Left lung (tissue), 10 donors: ENCODE measurements around the gene ASTN1. TPM values are rescaled to one million over a fixed set of nuclear protein-coding genes. Genes with fewer than 3 reads are reported as not detected.

Experiments
- ATAC-seq: fragments of 200-7000 bp; cut with Tn5 transposase; one replicate; pipeline ENCODE4 v1.9.1; 2020; ENCODE audit warnings: moderate library complexity
- DNase-seq, 4 donors: peaks; one replicate each; pipeline ENCODE4 v3.0.0-alpha.2; 2013 to 2020
- H3K27ac ChIP-seq, 2 donors: fragments of 200-600 bp; sonication (generic) in 1 of 2; one replicate each; pipeline versions ENCODE4 v1.5.0 to v1.8.0; 2020 to 2021
- H3K27me3 ChIP-seq, 2 donors: fragments of 200-600 bp; sonication (generic) in 1 of 2; one replicate each; pipeline versions ENCODE4 v1.5.0 to v1.8.0; 2020 to 2021
- H3K36me3 ChIP-seq, 2 donors: fragments of 200-600 bp; sonication (generic) in 1 of 2; one replicate each; pipeline versions ENCODE4 v1.5.0 to v1.8.0; 2020 to 2021
- H3K4me1 ChIP-seq, 2 donors: fragments of 200-600 bp; one replicate each; pipeline ENCODE4 v1.8.0; 2021
- H3K4me3 ChIP-seq, 2 donors: fragments of 200-600 bp; sonication (generic) in 1 of 2; one replicate each; pipeline versions ENCODE4 v1.5.0 to v1.8.0; 2020 to 2021; ENCODE audit warnings: mild to moderate bottlenecking in 1 of 2
- H3K9me3 ChIP-seq, 2 donors: fragments of 200-600 bp; sonication (generic) in 1 of 2; one replicate each; pipeline versions ENCODE4 v1.5.0 to v1.8.0; 2020 to 2021
- CTCF ChIP-seq, 2 donors: fragments of 200-600 bp; sonication (generic) in 1 of 2; IDR thresholded peaks; one replicate each; pipeline versions ENCODE4 v1.5.0 to v1.8.0; 2021; ENCODE audit warnings: antibody characterized with exemption in 2 of 2
- intact Hi-C, 2 donors: fragments of 100-400 bp; cut with DNase I; formaldehyde crosslinking; loops; one replicate each; pipeline versions ENCODE4 v1.11.2 to v1.14.2; 2022
- polyA plus RNA-seq, 6 donors: library from polyadenylated mRNA; unstranded; fragments of 120-200 nt; gene quantifications; one replicate each; pipeline ENCODE4 v1.2.1, GENCODE V29; 2013; ENCODE audit not compliant: insufficient read length in 6 of 6
- total RNA-seq, 2 donors: library from RNA; stranded (reverse); fragmentation: NEBNext Ultra II Directional; extraction: Animal tissue kit (Norgen Biotek cat#: 25700); gene quantifications; one replicate each; pipeline ENCODE4 v1.2.1, GENCODE V29; 2021
- donor health status: DM: no; HTN: yes; CAD: no.
- donor health status: DM: no; HTN: no; CAD: no.

ASTN1 gene
- total and polyA plus RNA-seq, 8 donors = 0.10 to 3.1 (median 2.2) TPM

GRCh38 chr1:177065430-177065829 lies 99.1 kb downstream of the ASTN1 start:
- Histone ChIP-seq H3K9me3 (peaks cover 0 to 2% of the 10 kb centered on the region in 2 donors), H3K27me3 (no peaks in the 10 kb centered on the region), H3K4me1 (no peaks in the 10 kb centered on the region), H3K4me3 (no peak overlapping the region), H3K27ac (no peak overlapping the region), H3K36me3 (no peaks in the 10 kb centered on the region)
- no peak for TF ChIP-seq CTCF (IDR thresholded peaks at IDR 0.05)
- ATAC-seq (no peak), DNase-seq (no peak)
- intact Hi-C loops = loop anchor here in 1 of 2 donors (10.0 kb wide), 1 partner anchor 69 kb away; no protein-coding TSS in a partner anchor

- intact Hi-C loops = loop anchor here in 1 of 2 donors (10.0 kb wide), 1 partner anchor 71 kb away; no protein-coding TSS in a partner anchor
- H3K9me3 ChIP-seq = peaks cover 0 to 2% of the 10 kb centered on the region in 2 donors
- no peaks in the 10 kb centered on the region for H3K4me1 ChIP-seq
- no peaks in the 10 kb centered on the region for H3K36me3 ChIP-seq
- no peaks in the 10 kb centered on the region for H3K27me3 ChIP-seq
- no peak overlapping the region for H3K27ac ChIP-seq
- ATAC-seq (no peak), DNase-seq (no peak)
- no peak for TF ChIP-seq CTCF (IDR thresholded peaks at IDR 0.05)
- no peak overlapping the region for H3K4me3 ChIP-seq
Observed at GRCh38 chr1:177063648-177064047, 100.9 kb downstream of the ASTN1 start.

GRCh38 chr1:177054542-177054941 lies 110.0 kb downstream of the ASTN1 start:
- Histone ChIP-seq H3K27ac (no peak overlapping the region), H3K36me3 (no peaks in the 10 kb centered on the region), H3K4me3 (no peak overlapping the region), H3K27me3 (no peaks in the 10 kb centered on the region), H3K9me3 (no peaks in the 10 kb centered on the region), H3K4me1 (no peaks in the 10 kb centered on the region)
- DNase-seq = no peak
- no peak for ATAC-seq
- no peak for TF ChIP-seq CTCF (IDR thresholded peaks at IDR 0.05)
- intact Hi-C loops = no loop called here

- Histone ChIP-seq H3K4me3 (no peak overlapping the region), H3K9me3 (no peaks in the 10 kb centered on the region), H3K4me1 (no peaks in the 10 kb centered on the region), H3K36me3 (no peaks in the 10 kb centered on the region), H3K27ac (no peak overlapping the region), H3K27me3 (no peaks in the 10 kb centered on the region)
- ATAC-seq (no peak), DNase-seq (no peak)
- TF ChIP-seq CTCF (IDR thresholded peaks at IDR 0.05) = no peak
- intact Hi-C loops = no loop called here
Observed at GRCh38 chr1:177053648-177054047, 110.9 kb downstream of the ASTN1 start.

GRCh38 chr1:177048314-177049069 lies 116.0 kb downstream of the ASTN1 start:
- Histone ChIP-seq H3K9me3 (no peaks in the 10 kb centered on the region), H3K27ac (no peak overlapping the region), H3K4me1 (no peaks in the 10 kb centered on the region), H3K36me3 (no peaks in the 10 kb centered on the region), H3K4me3 (no peak overlapping the region), H3K27me3 (no peaks in the 10 kb centered on the region)
- no peak for TF ChIP-seq CTCF (IDR thresholded peaks at IDR 0.05)
- ATAC-seq (no peak), DNase-seq (no peak)
- intact Hi-C loops = no loop called here
